ENCODE results near the gene HOXD1. TPM values are rescaled to one million over a fixed set of nuclear protein-coding genes. Genes with fewer than 3 reads are reported as not detected.

The HOXD1 gene
- total RNA-seq = 2.0 and 6.8 TPM in 2 replicates

GRCh38 chr2:176187899-176188773, at the start of gene HOXD1:
TSS of gene HOXD1 (plus strand) at chr2:176188668. CDS start at chr2:176188802, 134 bp downstream.

GRCh38 chr2:176151442-176152287, 36.8 kb upstream of the HOXD1 start, which contains the start of gene HOXD4:
TSS of gene HOXD4 (plus strand) at chr2:176151550. CDS start at chr2:176151634, 84 bp downstream.

GRCh38 chr2:176156807-176157498, 31.5 kb upstream of the HOXD1 start, which contains the start of gene HOXD3:
TSS of gene HOXD3 (plus strand) at chr2:176157307. CDS start at chr2:176169115, 11,808 bp downstream.

Other genes with a start within 250 kb of the HOXD1 start
- gene LNPK, start 186.4 kb upstream of the HOXD1 start, total RNA-seq = 9.3 and 15.5 TPM in 2 replicates
- gene EVX2, start 104.7 kb upstream of the HOXD1 start, total RNA-seq = not detected in 2 replicates
- gene HOXD13, start 95.9 kb upstream of the HOXD1 start, total RNA-seq = not detected in 2 replicates
- not detected in 2 replicates for gene HOXD12, start 88.9 kb upstream of the HOXD1 start, total RNA-seq
- 19.2 and 24.7 TPM in 2 replicates for gene HOXD11, start 81.4 kb upstream of the HOXD1 start, total RNA-seq
- 9.8 and 25.0 TPM in 2 replicates for gene HOXD10, start 71.9 kb upstream of the HOXD1 start, total RNA-seq
- 5.7 and 11.4 TPM in 2 replicates for gene HOXD9, start 65.9 kb upstream of the HOXD1 start, total RNA-seq
- gene HOXD8, start 59.0 kb upstream of the HOXD1 start, total RNA-seq = 10.8 and 16.0 TPM in 2 replicates
- gene HOXD4, start 37.1 kb upstream of the HOXD1 start, total RNA-seq = 9.6 and 14.5 TPM in 2 replicates
- 2.6 and 8.9 TPM in 2 replicates for gene HOXD3, start 31.4 kb upstream of the HOXD1 start, total RNA-seq
- 28.6 and 35.2 TPM in 2 replicates for gene MTX2, start 80.8 kb downstream of the HOXD1 start, total RNA-seq

All from mesangial cell (primary cell).